Gastroesophageal sphincter (tissue), 4 donors: ENCODE data around the gene DMRTB1. TPM values are rescaled to one million over a fixed set of nuclear protein-coding genes. Genes with fewer than 3 reads are reported as not detected.

Source experiments
- ATAC-seq: fragments of 150-250 bp; one replicate; pipeline ENCODE4 v1.9.1; 2016; ENCODE audit warnings: mild to moderate bottlenecking, moderate library complexity
- H3K27ac ChIP-seq, 4 donors: fragments of 200-600 bp; sonication (generic) in 3 of 4; 1 replicate in 3 of 4; 2 replicates in 1 of 4; pipeline ENCODE4 v1.5.1; 2016 to 2019
- H3K27me3 ChIP-seq: fragments of 200-600 bp; sonication (generic); one replicate; pipeline ENCODE4 v1.5.1; 2019
- H3K36me3 ChIP-seq, 2 donors: fragments of 200-600 bp; sonication (generic); one replicate each; pipeline ENCODE4 v1.5.1; 2019; ENCODE audit warnings: control low read depth in 1 of 2
- H3K4me1 ChIP-seq, 3 donors: fragments of 200-600 bp; sonication (generic); 1 replicate in 2 of 3; 2 replicates in 1 of 3; pipeline ENCODE4 v1.5.1; 2016 to 2019; ENCODE audit warnings: control low read depth in 2 of 3
- H3K4me3 ChIP-seq, 2 donors: fragments of 200-600 bp; sonication (generic); one replicate each; pipeline ENCODE4 v1.5.1; 2019; ENCODE audit warnings: mild to moderate bottlenecking in 1 of 2, moderate library complexity in 1 of 2
- H3K9me3 ChIP-seq, 3 donors: fragments of 200-600 bp; sonication (generic); one replicate each; pipeline ENCODE4 v1.5.1; 2017 to 2019; ENCODE audit warnings: control low read depth in 2 of 3
- CTCF ChIP-seq, 4 experiments: fragments of 200-600 bp in 2 of 4; fragments of 450-650 bp in 2 of 4; sonication (generic) in 1 of 4; IDR thresholded peaks; one replicate each; pipeline ENCODE4 v1.5.1; 2017 to 2019; ENCODE audit warnings: antibody characterized with exemption in 4 of 4, mild to moderate bottlenecking in 2 of 4, moderate library complexity in 2 of 4
- EP300 ChIP-seq: sonication (generic); formaldehyde crosslinking; IDR thresholded peaks from one replicate; pipeline ENCODE4 v1.6.1; 2017; ENCODE audit warnings: antibody characterized with exemption, mild to moderate bottlenecking
- POLR2A ChIP-seq, 2 donors: fragments of 450-650 bp; IDR thresholded peaks; one replicate each; pipeline ENCODE4 v1.6.1; 2017; ENCODE audit warnings: antibody characterized with exemption in 2 of 2, mild to moderate bottlenecking in 2 of 2, moderate library complexity in 1 of 2
- POLR2AphosphoS5 ChIP-seq: sonication (generic); formaldehyde crosslinking; IDR thresholded peaks from one replicate; pipeline ENCODE4 v1.6.1; 2017; ENCODE audit warnings: antibody characterized with exemption
- WGBS, 2 donors: methylation state at CpG; one replicate each; pipeline ENCODE4 v1.1.5; 2018; ENCODE audit warnings: low coverage in 1 of 2; 5-methylcytosine and 5-hydroxymethylcytosine counted together
- total RNA-seq, 4 donors: library from RNA; depleted of rRNA; stranded (reverse); fragments of >200 nt; gene quantifications; one replicate each; pipeline ENCODE4 v1.1.0, GENCODE V29; 2016

Gene DMRTB1
- total RNA-seq, 4 donors from 2014 or later = not detected

GRCh38 chr1:53508991-53509666, 49.9 kb downstream of the DMRTB1 start:
- no peak overlapping the region for H3K27ac ChIP-seq
- no peaks in the 10 kb centered on the region for H3K36me3 ChIP-seq

GRCh38 chr1:53509775-53510174, 50.6 kb downstream of the DMRTB1 start:
- no peak for ATAC-seq
- no peaks in the 10 kb centered on the region for H3K27me3 ChIP-seq
- peaks cover 0 to 6% (median 0%) of the 10 kb centered on the region in 3 donors for H3K4me1 ChIP-seq
- 91% methylated on average over 4 of the region's 13 CpGs; no CpG with 5 or more reads in 1 of the 2 donors for WGBS, 2 donors
- TF ChIP-seq EP300 (no peak), POLR2AphosphoS5 (no peak), CTCF (IDR thresholded peaks at IDR 0.05) (no peak), POLR2A (IDR thresholded peaks at IDR 0.05) (no peak)
- no peak overlapping the region for H3K27ac ChIP-seq
- H3K9me3 ChIP-seq = no peaks in the 10 kb centered on the region
- H3K36me3 ChIP-seq = no peaks in the 10 kb centered on the region
- H3K4me3 ChIP-seq = no peak overlapping the region

More at GRCh38 chr1:53508991-53509666, 49.9 kb downstream of the DMRTB1 start:
- TF ChIP-seq POLR2A (IDR thresholded peaks at IDR 0.05) = no peak
- TF ChIP-seq POLR2AphosphoS5 = no peak
- Histone ChIP-seq H3K9me3 (no peaks in the 10 kb centered on the region), H3K4me1 (peaks cover 0 to 6% (median 0%) of the 10 kb centered on the region in 3 donors), H3K27me3 (no peaks in the 10 kb centered on the region), H3K4me3 (no peak overlapping the region)
- 70 to 77% methylated on average over 4 to 6 of the region's 23 CpGs for WGBS, 2 donors
- ATAC-seq = no peak

- no peak for ATAC-seq
- 100% methylated on average over 1 of the region's 7 CpGs; no CpG with 5 or more reads in 1 of the 2 donors for WGBS, 2 donors
- no peaks in the 10 kb centered on the region for H3K9me3 ChIP-seq
- TF ChIP-seq POLR2A (IDR thresholded peaks at IDR 0.05) (no peak), POLR2AphosphoS5 (no peak), EP300 (no peak), CTCF (IDR thresholded peaks at IDR 0.05) (no peak)
- H3K27ac ChIP-seq = no peak overlapping the region
- H3K36me3 ChIP-seq = no peaks in the 10 kb centered on the region
- H3K4me1 ChIP-seq = peaks cover 0 to 6% (median 0%) of the 10 kb centered on the region in 3 donors
- no peak overlapping the region for H3K4me3 ChIP-seq
- H3K27me3 ChIP-seq = no peaks in the 10 kb centered on the region
Measured at GRCh38 chr1:53510215-53510614, 51.0 kb downstream of the DMRTB1 start.

GRCh38 chr1:53511323-53511932, 52.2 kb downstream of the DMRTB1 start:
- TF ChIP-seq CTCF (IDR thresholded peaks at IDR 0.05) = no peak
- TF ChIP-seq EP300 = no peak
- TF ChIP-seq POLR2A (IDR thresholded peaks at IDR 0.05) = no peak
- TF ChIP-seq POLR2AphosphoS5 = no peak
- no peaks in the 10 kb centered on the region for H3K9me3 ChIP-seq
- no peaks in the 10 kb centered on the region for H3K36me3 ChIP-seq
- WGBS, 2 donors = 68 to 70% methylated on average over 3 to 4 of the region's 13 CpGs
- peaks cover 0 to 6% (median 0%) of the 10 kb centered on the region in 3 donors for H3K4me1 ChIP-seq
- ATAC-seq = no peak
- H3K27me3 ChIP-seq = no peaks in the 10 kb centered on the region
- H3K4me3 ChIP-seq = no peak overlapping the region
- H3K27ac ChIP-seq = no peak overlapping the region

- TF ChIP-seq CTCF (IDR thresholded peaks at IDR 0.05) (no peak), POLR2A (IDR thresholded peaks at IDR 0.05) (no peak), POLR2AphosphoS5 (no peak), EP300 (no peak)
- H3K9me3 ChIP-seq = no peaks in the 10 kb centered on the region
- H3K27ac ChIP-seq = no peak overlapping the region
- ATAC-seq = no peak
- peaks cover 0 to 6% (median 0%) of the 10 kb centered on the region in 3 donors for H3K4me1 ChIP-seq
- H3K4me3 ChIP-seq = no peak overlapping the region
- H3K36me3 ChIP-seq = no peaks in the 10 kb centered on the region
- no peaks in the 10 kb centered on the region for H3K27me3 ChIP-seq
- WGBS, 2 donors = 60 to 68% methylated on average over 4 to 7 of the region's 19 CpGs
Measured at GRCh38 chr1:53511933-53512806, 53.0 kb downstream of the DMRTB1 start.
